HCT116 (cell line): ENCODE data around the gene ITPR1. TPM values are rescaled to one million over a fixed set of nuclear protein-coding genes. Genes with fewer than 3 reads are reported as not detected.

Experiments used
- ATAC-seq: fragments of 200-7000 bp; cut with Tn5 transposase; 2 replicates; pipeline ENCODE4 v1.9.1; 2020; ENCODE audit warnings: mild to moderate bottlenecking, moderate library complexity
- BruUV-seq: library from RNA; stranded (reverse); fragments of 400-500 nt; replicated peaks from 2 replicates; lab custom pipeline; 2021; lab: Mats Ljungman, UMichigan
- CTCF ChIA-PET: fragments of 300-600 bp; sonication (Branson Sonifier 250); formaldehyde crosslinking; loops from one replicate; lab custom pipeline; 2021; ENCODE audit warnings: antibody characterized with exemption; lab: Charles Lee
- POLR2A ChIA-PET: fragments of 300-600, 350-600 bp; sonication (Branson Sonifier 250); formaldehyde crosslinking; loops from one replicate; lab custom pipeline; 2021; ENCODE audit warnings: antibody characterized with exemption; lab: Charles Lee
- RAD21 ChIA-PET, 2 experiments: fragments of 300-600 bp; sonication (Branson Sonifier 250); formaldehyde crosslinking; loops; one replicate each; lab custom pipeline; 2023; ENCODE audit warnings: low total read pairs in 2 of 2; ENCODE audit not compliant: uncharacterized antibody in 2 of 2, unreplicated experiment in 2 of 2, low non-redundant PET in 1 of 2; lab: Charles Lee
- DNase-seq: peaks from one replicate; pipeline ENCODE4 v3.0.0-alpha.2; 2010; ENCODE audit warnings: low read depth, low spot score
- H2AFZ ChIP-seq: fragments of 200-600 bp; shearing (Covaris generic), sonication (generic); 2 replicates; pipeline ENCODE4 v1.6.1; 2017; ENCODE audit warnings: low read depth, mixed run types, mixed read lengths, antibody characterized with exemption, low read length; ENCODE audit not compliant: poor library complexity, severe bottlenecking
- H3K27ac ChIP-seq: 2 replicates; pipeline ENCODE4 v1.5.1; 2012; ENCODE audit warnings: low read depth, low read length
- H3K27me3 ChIP-seq: fragments of 200-600 bp; sonication (generic); 2 replicates; pipeline ENCODE4 v1.6.1; 2016; ENCODE audit warnings: mixed run types, low read length, mixed read lengths; ENCODE audit not compliant: insufficient read depth
- H3K36me3 ChIP-seq, 2 experiments: fragments of 200-500 bp in 1 of 2; fragments of 200-600 bp in 1 of 2; sonication (Bioruptor generic) in 1 of 2; sonication (generic) in 1 of 2; 2 replicates each; pipeline versions ENCODE4 v1.5.1 to v1.6.1; 2014 to 2016; ENCODE audit warnings: low read length in 2 of 2, inconsistent platforms in 1 of 2, mixed read lengths in 1 of 2, mixed run types in 1 of 2; ENCODE audit not compliant: insufficient read depth in 2 of 2, control insufficient read depth in 1 of 2
- H3K4me1 ChIP-seq, 2 experiments: fragments of 200-600 bp in 1 of 2; sonication (generic) in 1 of 2; 2 replicates each; pipeline versions ENCODE4 v1.5.1 to v1.6.1; 2012 to 2017; ENCODE audit warnings: low read length in 2 of 2, inconsistent platforms in 1 of 2, mild to moderate bottlenecking in 1 of 2, mixed read lengths in 1 of 2, mixed run types in 1 of 2, moderate library complexity in 1 of 2; ENCODE audit not compliant: insufficient read depth in 2 of 2, control insufficient read depth in 1 of 2
- H3K4me2 ChIP-seq: fragments of 200-600 bp; sonication (generic); 2 replicates; pipeline ENCODE4 v1.6.1; 2017; ENCODE audit warnings: mixed run types, low read length, mixed read lengths
- H3K4me3 ChIP-seq, 2 experiments: fragments of 200-600 bp in 1 of 2; sonication (generic) in 1 of 2; replicated peaks in 1 of 2; 2 replicates each; pipeline ENCODE4 v1.5.1; 2011 to 2016; ENCODE audit warnings: low read length in 2 of 2, control low read depth in 1 of 2, low read depth in 1 of 2, mild to moderate bottlenecking in 1 of 2, mixed read lengths in 1 of 2, mixed run types in 1 of 2
- H3K79me2 ChIP-seq: fragments of 200-600 bp; sonication (generic); 2 replicates; pipeline ENCODE4 v1.6.1; 2017; ENCODE audit warnings: mild to moderate bottlenecking, mixed run types, low read length, moderate library complexity, mixed read lengths; ENCODE audit not compliant: insufficient read depth
- H3K9ac ChIP-seq: fragments of 200-600 bp; sonication (generic); 2 replicates; pipeline ENCODE4 v1.6.1; 2016; ENCODE audit warnings: low read length, mixed read lengths
- H3K9me2 ChIP-seq: fragments of 200-600 bp; sonication (generic), shearing (Covaris generic); 2 replicates; pipeline ENCODE4 v1.6.1; 2017; ENCODE audit warnings: mixed run types, mild to moderate bottlenecking, moderate library complexity; ENCODE audit not compliant: insufficient read depth
- H3K9me3 ChIP-seq, 2 experiments: fragments of 200-500 bp in 1 of 2; fragments of 200-600 bp in 1 of 2; sonication (Bioruptor generic) in 1 of 2; sonication (generic) in 1 of 2; 2 replicates each; pipeline ENCODE4 v1.6.1; 2014 to 2017; ENCODE audit warnings: low read length in 2 of 2, mixed read lengths in 2 of 2, inconsistent platforms in 1 of 2, low read depth in 1 of 2, mild to moderate bottlenecking in 1 of 2, mixed run types in 1 of 2, moderate library complexity in 1 of 2; ENCODE audit not compliant: control insufficient read depth in 1 of 2, insufficient read depth in 1 of 2
- H4K20me1 ChIP-seq: fragments of 200-600 bp; sonication (generic), shearing (Covaris generic); 2 replicates; pipeline ENCODE4 v1.6.1; 2017; ENCODE audit warnings: mixed run types, mild to moderate bottlenecking, moderate library complexity; ENCODE audit not compliant: insufficient read depth
- CBX3 ChIP-seq: IDR thresholded peaks from 2 replicates; pipeline ENCODE4 v1.6.1; 2012; ENCODE audit warnings: low read depth
- CEBPB ChIP-seq: IDR thresholded peaks from 2 replicates; pipeline ENCODE4 v1.6.1; 2012; ENCODE audit warnings: low read depth
- CTCF ChIP-seq, 3 experiments: fragments of 200-600 bp in 1 of 3; sonication (generic) in 1 of 3; IDR thresholded peaks in 2 of 3; conservative IDR thresholded peaks in 1 of 3; 2 replicates each; pipeline ENCODE4 v1.5.1; 2012 to 2017; ENCODE audit warnings: low read depth in 2 of 3, low read length in 2 of 3, antibody characterized with exemption in 1 of 3, borderline replicate concordance in 1 of 3, control low read depth in 1 of 3, mild to moderate bottlenecking in 1 of 3, mixed read lengths in 1 of 3, mixed run types in 1 of 3, moderate library complexity in 1 of 3; ENCODE audit not compliant: insufficient read depth in 1 of 3
- EGR1 ChIP-seq: IDR thresholded peaks from 2 replicates; pipeline ENCODE4 v1.6.1; 2012; ENCODE audit warnings: low read depth
- ELF1 ChIP-seq: IDR thresholded peaks from 2 replicates; pipeline ENCODE4 v1.6.1; 2012; ENCODE audit warnings: low read depth, borderline replicate concordance
- EZH2 ChIP-seq: fragments of 200-600 bp; sonication (generic); IDR thresholded peaks from 2 replicates; pipeline ENCODE4 v1.6.1; 2017; ENCODE audit warnings: antibody characterized with exemption, mixed run types
- FOSL1 ChIP-seq: IDR thresholded peaks from 2 replicates; pipeline ENCODE4 v1.6.1; 2012; ENCODE audit warnings: low read depth
- JUND ChIP-seq: IDR thresholded peaks from 2 replicates; pipeline ENCODE4 v1.6.1; 2012
- MAX ChIP-seq: IDR thresholded peaks from 2 replicates; pipeline ENCODE4 v1.6.1; 2012
- POLR2AphosphoS5 ChIP-seq: IDR thresholded peaks from 2 replicates; pipeline ENCODE4 v1.6.1; 2011; ENCODE audit warnings: mild to moderate bottlenecking, low read depth, low read length, moderate library complexity
- RAD21 ChIP-seq: IDR thresholded peaks from 2 replicates; pipeline ENCODE4 v1.6.1; 2012; ENCODE audit warnings: low read depth, mild to moderate bottlenecking
- REST ChIP-seq: IDR thresholded peaks from 2 replicates; pipeline ENCODE4 v1.6.1; 2012; ENCODE audit warnings: low read depth
- SIN3A ChIP-seq: IDR thresholded peaks from 2 replicates; pipeline ENCODE4 v1.6.1; 2012; ENCODE audit warnings: low read depth
- SP1 ChIP-seq: IDR thresholded peaks from 2 replicates; pipeline ENCODE4 v1.6.1; 2012; ENCODE audit warnings: low read depth
- SRF ChIP-seq: IDR thresholded peaks from 2 replicates; pipeline ENCODE4 v1.6.1; 2012; ENCODE audit warnings: low read depth
- YY1 ChIP-seq: IDR thresholded peaks from 2 replicates; pipeline ENCODE4 v1.6.1; 2011; ENCODE audit warnings: low read length, low read depth, moderate library complexity, mild to moderate bottlenecking; ENCODE audit not compliant: insufficient replicate concordance; ENCODE audit errors: extremely low read depth
- ZBTB33 ChIP-seq: IDR thresholded peaks from 2 replicates; pipeline ENCODE4 v1.6.1; 2011; ENCODE audit warnings: mild to moderate bottlenecking, low read length, moderate library complexity; ENCODE audit not compliant: insufficient replicate concordance; ENCODE audit errors: extremely low read depth
- ZNF274 ChIP-seq: fragments of 200-500 bp; sonication (Bioruptor generic); IDR thresholded peaks from 2 replicates; pipeline ENCODE4 v1.6.1; 2014; ENCODE audit warnings: mild to moderate bottlenecking, low read depth, low read length, inconsistent platforms
- intact Hi-C: fragments of 100-400 bp; cut with micrococcal nuclease; formaldehyde crosslinking; loops from 2 replicates; pipeline ENCODE4 v1.10.0; 2022
- total RNA-seq: library from RNA; stranded (reverse); gene quantifications from one replicate; pipeline ENCODE4 v1.2.1, GENCODE V29; 2021; ENCODE audit not compliant: unreplicated experiment

Gene ITPR1
- total RNA-seq, 1 experiment from 2014 or later: 9.2 TPM

GRCh38 chr3:4824926-4825325, 331.8 kb downstream of the ITPR1 start:
- no peak overlapping the region for H2AFZ ChIP-seq
- no peak for TF ChIP-seq ELF1
- no peak for TF ChIP-seq CTCF (IDR thresholded peaks at IDR 0.05 in 2 of 3, conservative IDR thresholded peaks at IDR 0.05 in 1 of 3; ENCODE audit: borderline replicate concordance in 1 of 3, insufficient read depth in 1 of 3, low read depth in 2 of 3, low read length in 2 of 3)
- TF ChIP-seq JUND: peak; percentile 74
- TF ChIP-seq ZNF274: no peak
- TF ChIP-seq CEBPB: no peak
- TF ChIP-seq SIN3A: no peak
- TF ChIP-seq EGR1: no peak
- TF ChIP-seq YY1: no peak
- peak; percentile 50; the same call in 1 of the 2 replicates for TF ChIP-seq SP1
- TF ChIP-seq FOSL1: peak; percentile 79
- TF ChIP-seq EZH2: no peak
- TF ChIP-seq REST: no peak
- TF ChIP-seq CBX3: peak; percentile 68; the same call in 1 of the 2 replicates
- no peak for TF ChIP-seq ZBTB33
- TF ChIP-seq RAD21: no peak; the same call in 1 of the 2 replicates
- TF ChIP-seq MAX: peak; percentile 66; the same call in 1 of the 2 replicates
- no peak for TF ChIP-seq SRF
- TF ChIP-seq POLR2AphosphoS5: no peak; the same call in 1 of the 2 replicates
- H3K9me3 ChIP-seq: no peaks in the 10 kb centered on the region
- no peak overlapping the region for H3K27ac ChIP-seq
- no peaks in the 10 kb centered on the region for H3K9me2 ChIP-seq
- peak overlapping the region; percentile 64 for H3K4me2 ChIP-seq
- no peaks in the 10 kb centered on the region for H4K20me1 ChIP-seq
- H3K79me2 ChIP-seq: no peaks in the 10 kb centered on the region
- H3K4me1 ChIP-seq: peaks cover 20 to 47% of the 10 kb centered on the region in 2 experiments
- H3K36me3 ChIP-seq: no peaks in the 10 kb centered on the region
- POLR2A ChIA-PET: no interaction called here
- ATAC-seq (peak; percentile 62), DNase-seq (peak; percentile 13)
- RAD21 ChIA-PET: no interaction called here
- no peaks in the 10 kb centered on the region for H3K27me3 ChIP-seq
- no peak overlapping the region for H3K4me3 ChIP-seq
- no TSS peak for BruUV-seq
- peak overlapping the region; percentile 16; the same call in 1 of the 2 replicates for H3K9ac ChIP-seq
- CTCF ChIA-PET: interaction anchor here (0.8 kb wide), 1 partner anchor 118 kb away, joined by 3 read pairs; no protein-coding TSS in a partner anchor
- intact Hi-C loops: loop anchor here (5.0 kb wide), 1 partner anchor 152 kb away; the partner anchor contains the start of gene BHLHE40
